HG02840 (cell line): ENCODE results near the gene HUS1.
"Not testable (repeated sequence)": the region's sequence is repeated elsewhere in the genome, so short reads cannot be mapped to it uniquely, and the experiment has no call there.

Source experiments
- ATAC-seq: cut with Tn5 transposase; IDR thresholded peaks from one replicate; pipeline ENCODE4 v1.9.1; 2021; ENCODE audit warnings: mild to moderate bottlenecking, moderate library complexity, moderate number of reproducible peaks; ENCODE audit not compliant: unreplicated experiment, low FRiP score

Gene HUS1

GRCh38 chr7:47979145-47979831, at the start of gene HUS1:
Gene HUS1 (minus strand): TSS chr7:47979615. CDS start chr7:47979519, 96 bp downstream.
- peak; percentile 99 for ATAC-seq

- no peak for ATAC-seq
Measured at GRCh38 chr7:48028938-48029337, 49.5 kb upstream of the HUS1 start, which contains the start of gene SUN3. Gene SUN3 (minus strand): TSS chr7:48029107. CDS start chr7:48028938, 169 bp downstream.

DNA sequence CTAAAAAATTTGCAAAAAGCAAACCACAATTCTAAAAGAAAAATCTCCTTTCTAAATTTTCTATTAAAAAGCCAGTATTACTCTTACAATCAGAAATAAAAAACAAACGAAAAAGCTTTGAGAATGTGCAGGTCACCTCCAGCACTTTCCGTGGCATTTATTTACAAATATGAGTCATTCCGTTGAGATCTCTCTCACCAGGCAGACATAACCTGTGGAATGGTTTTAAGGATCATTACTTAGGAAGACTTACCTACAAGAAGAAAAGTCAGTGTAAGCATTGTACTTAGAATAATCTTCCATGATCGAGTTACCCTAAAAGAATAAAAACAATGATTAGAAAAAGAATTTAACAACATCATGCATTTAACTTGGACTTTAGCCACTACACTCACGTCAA, 46.2 kb upstream of the HUS1 start:
- no peak for ATAC-seq

DNA sequence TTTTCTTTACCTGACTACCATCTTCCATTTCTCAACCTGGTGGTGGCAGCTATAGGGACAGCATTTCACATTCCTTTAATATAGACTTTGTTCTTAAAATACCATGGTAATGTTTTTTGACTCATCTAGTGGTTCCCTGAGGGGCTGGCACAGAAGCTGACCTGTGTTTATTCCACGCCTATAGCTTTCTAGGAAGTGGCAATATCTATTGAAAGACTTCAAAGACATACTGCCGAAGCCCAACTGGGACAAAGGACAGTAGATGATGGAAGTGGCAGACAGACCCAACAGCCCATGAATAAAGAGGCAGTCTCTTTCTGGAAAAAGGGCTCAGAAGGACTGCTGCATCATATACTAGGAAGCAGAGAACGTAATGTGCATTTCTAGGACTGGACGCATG, 38.3 kb upstream of the HUS1 start:
- no peak for ATAC-seq

DNA sequence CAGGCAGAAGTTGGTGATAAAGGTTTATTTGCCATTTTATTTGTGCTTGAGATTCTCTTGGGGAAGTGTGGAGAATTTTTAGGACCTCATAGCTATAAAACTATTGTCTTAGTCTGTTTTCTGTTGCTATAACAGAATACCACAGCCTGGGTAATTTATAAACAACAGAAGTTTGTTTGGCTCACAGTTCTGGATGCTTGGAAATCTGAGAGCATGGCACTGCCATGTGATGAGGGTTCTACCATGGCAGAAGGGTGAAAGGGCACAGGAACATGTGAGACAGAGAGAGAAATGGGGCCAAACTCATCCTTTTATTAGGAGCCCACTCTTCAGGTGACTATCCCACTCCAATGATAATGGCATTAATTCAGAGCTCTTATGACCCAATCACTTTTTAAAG, 37.2 kb upstream of the HUS1 start:
- no peak for ATAC-seq

GRCh38 chr7:48011951-48012350, 32.5 kb upstream of the HUS1 start:
- no peak for ATAC-seq

- ATAC-seq, result no peak
Measured at GRCh38 chr7:48011323-48011722, 31.9 kb upstream of the HUS1 start.

DNA sequence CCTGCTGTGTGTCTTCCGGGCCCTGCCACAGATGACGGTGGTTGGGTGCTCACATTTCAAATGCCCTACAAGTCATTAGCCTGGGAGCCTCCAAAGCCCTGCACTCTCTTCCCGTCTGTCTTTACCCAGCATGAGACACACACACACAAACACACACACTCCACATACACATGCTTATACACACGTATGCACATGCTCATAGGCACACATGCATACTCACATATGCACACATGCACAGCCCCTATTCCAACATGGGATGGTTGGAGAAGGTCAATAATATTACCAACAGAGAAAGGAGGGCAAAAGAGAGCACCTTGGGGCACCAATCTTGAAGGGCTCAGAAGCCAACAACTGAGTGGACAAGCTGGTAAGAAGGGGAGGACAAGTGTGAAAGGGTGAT, 30.5 kb upstream of the HUS1 start:
- no peak for ATAC-seq

DNA sequence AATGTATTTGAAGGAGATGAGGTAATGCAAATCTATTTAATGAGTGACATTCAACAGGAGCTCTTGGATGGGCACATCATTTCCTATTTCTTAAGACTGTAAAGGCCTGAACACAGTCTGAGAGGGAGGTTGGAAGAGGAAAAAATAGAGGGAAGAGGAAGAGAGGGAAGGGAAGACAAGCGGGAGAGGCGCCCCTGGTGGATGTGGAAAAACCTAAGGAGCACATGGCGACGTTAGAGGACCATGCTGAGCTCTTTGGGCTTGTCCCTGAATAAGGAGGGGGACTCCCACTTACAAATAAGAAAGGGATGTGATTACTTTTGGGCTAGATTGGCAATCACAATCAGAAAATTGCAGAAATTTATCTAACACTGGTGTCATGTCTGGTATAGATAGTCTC, 29.8 kb upstream of the HUS1 start:
- ATAC-seq, result no peak

GRCh38 chr7:48006866-48007265, 27.5 kb upstream of the HUS1 start:
- ATAC-seq, result no peak

DNA sequence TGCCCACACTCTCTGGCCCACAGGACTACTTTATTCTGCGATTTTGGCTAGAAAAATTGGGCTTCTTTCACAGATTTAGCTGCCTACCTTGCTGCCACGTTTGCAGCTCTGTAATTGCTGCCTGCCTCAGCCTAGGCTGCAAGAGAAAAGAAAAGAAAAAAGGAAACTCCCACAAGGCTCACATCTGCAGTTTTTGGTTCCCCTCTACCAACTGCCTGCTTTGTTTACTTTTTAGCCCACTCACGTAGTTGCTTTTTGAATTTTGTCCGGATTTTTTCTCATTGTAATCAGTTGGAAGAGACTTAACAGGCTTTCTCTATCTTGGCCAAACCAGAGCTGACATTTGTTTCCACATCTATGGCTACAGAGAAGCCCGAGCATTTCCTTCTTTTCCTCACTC, 25.2 kb upstream of the HUS1 start:
- ATAC-seq, result no peak

DNA sequence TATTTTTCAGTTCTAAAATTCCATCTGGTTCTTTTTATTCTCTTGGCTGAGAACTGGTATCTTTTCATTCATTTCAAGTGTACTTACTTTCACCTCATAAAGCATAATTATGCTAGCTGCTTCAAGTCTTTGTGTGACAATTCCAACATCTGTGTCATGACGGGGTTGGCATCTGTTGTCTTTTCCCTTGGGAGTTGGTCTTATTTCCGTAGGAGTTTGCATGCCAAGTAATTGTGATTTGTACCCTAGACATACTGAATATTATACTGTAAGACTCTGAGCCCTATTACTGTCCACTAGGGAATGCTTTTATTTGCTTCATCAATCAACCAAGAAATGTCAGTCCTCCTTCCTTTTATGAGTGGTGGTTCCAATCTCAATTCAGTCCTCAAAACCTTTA, 24.6 kb upstream of the HUS1 start:
- no peak for ATAC-seq

- not testable (repeated sequence) for ATAC-seq
Measured at GRCh38 chr7:48000164-48000563, 20.7 kb upstream of the HUS1 start.

DNA sequence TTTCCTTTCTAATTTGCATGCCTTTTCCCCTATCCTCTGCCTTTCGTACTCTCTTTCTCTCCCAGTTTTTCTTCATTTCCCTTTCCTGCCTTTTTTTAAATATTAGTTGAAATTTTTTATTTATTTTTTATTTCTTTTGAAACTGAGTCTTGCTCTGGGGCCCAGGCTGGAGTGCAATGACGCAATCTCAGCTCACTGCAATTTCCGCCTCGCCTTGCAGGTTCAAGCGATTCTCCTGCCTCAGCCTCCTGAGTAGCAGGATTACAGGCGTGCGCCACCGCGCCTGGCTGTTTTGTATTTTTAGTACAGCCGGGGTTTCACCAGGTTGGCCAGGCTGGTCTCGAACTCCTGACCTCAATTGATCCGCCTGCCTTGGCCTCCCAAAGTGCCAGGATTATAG, 20.0 kb upstream of the HUS1 start:
- no peak for ATAC-seq

DNA sequence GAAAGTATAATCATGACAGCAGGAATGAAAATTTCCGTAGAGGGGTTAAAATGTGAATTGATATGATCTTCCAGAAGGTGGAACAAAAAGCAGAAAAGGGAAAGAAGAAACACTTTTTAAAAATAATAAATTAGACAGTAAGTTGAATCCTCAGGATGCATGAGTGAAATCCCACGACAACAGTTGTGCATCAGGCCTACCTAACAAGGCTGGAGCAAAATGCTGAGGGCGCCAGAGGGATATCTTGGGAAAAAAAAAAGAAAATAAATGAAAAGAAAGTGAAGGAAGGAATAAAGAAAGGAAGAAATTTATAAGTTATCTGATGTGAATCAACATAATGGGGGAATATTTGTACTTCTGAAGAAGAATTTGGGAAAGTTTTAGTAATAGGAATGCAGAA, 13.0 kb upstream of the HUS1 start:
- no peak for ATAC-seq

DNA sequence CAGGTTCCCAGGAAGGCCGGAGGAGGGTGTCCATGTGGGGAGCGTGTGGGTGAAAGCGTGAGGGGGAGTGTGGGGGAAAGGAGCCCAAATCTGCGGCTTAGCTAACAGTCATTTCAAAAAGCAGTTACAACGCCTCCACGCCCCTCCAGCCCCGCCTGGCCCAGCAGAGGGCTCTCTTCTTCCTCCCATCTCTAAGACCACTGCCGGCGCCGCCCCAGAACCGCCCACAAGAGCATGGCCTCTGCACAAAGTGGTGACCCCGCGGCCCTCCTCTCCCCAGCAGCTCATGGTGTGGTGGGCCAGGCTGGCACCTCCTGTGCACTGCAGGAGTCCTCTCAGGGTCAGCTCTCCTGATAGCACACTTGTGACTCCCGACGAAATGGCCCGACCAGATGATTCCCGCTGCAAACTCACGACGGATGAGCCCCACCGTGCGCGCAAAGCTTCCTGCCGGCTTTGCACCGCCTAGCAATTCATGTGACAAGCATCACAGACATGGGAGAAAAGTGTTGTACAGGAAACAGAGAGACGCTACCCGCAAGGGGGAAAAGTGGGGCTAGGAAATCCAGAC, 12.4 kb upstream of the HUS1 start:
- ATAC-seq, result peak; percentile 100

DNA sequence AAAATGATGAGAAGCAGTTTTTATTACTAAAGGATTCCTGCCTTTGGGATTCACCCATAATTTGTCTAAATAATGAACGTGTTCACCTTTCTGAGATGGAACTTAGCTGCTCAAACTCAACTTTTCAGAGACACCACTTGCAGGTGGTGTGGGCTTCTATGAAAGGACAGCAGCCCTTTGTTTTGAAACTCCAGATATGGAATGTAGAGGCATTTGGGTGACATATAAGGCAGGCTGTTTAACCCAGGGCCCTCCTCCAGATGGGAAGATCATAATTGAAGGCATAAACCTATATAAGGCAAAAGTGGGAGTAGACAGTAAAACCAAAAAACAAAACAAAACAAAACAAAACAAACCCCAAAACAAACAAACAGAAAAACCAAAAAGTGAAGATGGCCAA, 11.9 kb upstream of the HUS1 start:
- ATAC-seq, result no peak

DNA sequence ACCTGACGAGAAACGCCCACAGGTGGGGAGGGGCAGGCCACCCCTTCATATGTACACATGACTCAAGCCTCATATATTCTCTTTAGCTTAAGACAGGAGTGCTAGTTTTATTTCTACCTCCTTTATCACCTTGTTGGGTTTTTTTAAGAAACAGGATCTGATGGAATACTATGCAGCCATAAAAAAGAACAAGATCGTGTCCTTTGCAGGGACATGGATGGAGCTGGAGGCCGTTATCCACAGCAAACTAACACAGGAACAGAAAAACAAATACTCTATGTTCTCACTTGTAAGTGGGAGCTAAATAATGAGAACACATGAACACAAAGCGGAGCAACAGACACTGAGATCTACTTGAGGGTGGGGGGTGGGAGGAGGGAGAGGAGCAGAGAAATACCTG, 11.2 kb upstream of the HUS1 start:
- no peak for ATAC-seq

DNA sequence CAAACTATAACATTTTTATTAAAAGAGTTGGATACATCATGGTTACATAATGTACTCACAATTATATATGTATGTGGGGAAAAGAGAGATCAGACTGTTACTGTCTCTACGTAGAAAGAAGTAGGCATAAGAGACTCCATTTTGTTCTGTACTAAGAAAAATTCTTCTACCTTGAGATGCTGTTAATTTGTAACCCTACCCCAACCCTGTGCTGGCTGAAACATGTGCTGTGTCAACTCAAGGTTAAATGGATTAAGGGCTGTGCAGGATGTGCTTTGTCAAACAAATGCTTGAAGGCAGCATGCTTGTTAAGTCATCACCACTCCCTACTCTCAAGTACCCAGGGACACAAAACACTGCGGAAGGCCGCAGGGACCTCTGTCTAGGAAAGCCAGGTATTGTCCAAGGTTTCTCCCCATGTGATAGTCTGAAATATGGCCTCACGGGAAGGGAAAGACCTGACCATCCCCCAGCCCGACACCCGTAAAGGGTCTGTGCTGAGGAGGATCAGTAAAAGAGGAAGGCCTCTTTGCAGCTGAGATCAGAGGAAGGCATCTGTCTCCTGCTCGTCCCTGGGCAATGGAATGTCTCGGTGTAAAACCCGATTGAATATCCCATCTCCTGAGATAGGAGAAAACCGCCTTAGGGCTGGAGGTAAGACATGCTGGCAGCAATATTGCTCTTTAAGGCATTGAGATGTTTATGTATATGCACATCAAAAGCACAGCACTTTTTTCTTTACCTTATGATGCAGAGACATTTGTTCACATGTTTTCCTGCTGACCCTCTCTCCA, 10.4 kb upstream of the HUS1 start:
- not testable (repeated sequence) for ATAC-seq

- no peak for ATAC-seq
Measured at GRCh38 chr7:47988496-47989386, 9.3 kb upstream of the HUS1 start.

DNA sequence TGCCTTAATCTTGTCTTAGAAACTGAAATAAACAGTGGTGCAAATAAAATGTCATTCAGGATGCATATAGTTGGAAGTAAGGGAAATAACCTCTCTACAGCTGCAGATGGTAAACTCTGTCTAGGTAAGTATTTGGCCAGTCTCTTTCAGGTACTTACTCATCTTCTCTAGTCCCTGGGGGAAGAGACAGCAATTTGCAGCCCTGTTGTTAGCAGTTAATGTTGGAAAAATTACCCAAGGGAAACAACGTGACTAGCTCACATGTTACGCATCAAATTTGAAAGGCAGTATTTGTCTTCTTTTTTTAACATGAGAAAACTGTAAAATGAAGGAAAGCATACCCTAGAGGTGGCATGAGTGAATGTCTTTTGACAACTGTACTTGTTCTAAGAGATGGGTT, 3.2 kb upstream of the HUS1 start:
- ATAC-seq, result no peak
